SK-N-SH treated with all-trans-retinoic acid at 6 μM for 48 hours (cell line): ENCODE data around the gene EPS8L2.

Source experiments
- ATAC-seq: fragments of 200-7000 bp; cut with Tn5 transposase; 3 replicates; pipeline ENCODE4 v1.9.1; 2020; ENCODE audit warnings: mild to moderate bottlenecking, moderate library complexity
- BACH2 ChIP-seq: fragments of 250-450 bp; sonication (Bioruptor Pico); IDR thresholded peaks from 2 replicates; pipeline ENCODE4 v1.9.0; 2021; ENCODE audit warnings: mild to moderate bottlenecking, borderline replicate concordance
- CREB5 ChIP-seq: fragments of 250-450 bp; sonication (Bioruptor Pico); IDR thresholded peaks from 2 replicates; pipeline ENCODE4 v1.5.1; 2020; ENCODE audit warnings: low read depth, mild to moderate bottlenecking, moderate library complexity
- CSDC2 ChIP-seq: fragments of 250-450 bp; sonication (Bioruptor Pico); IDR thresholded peaks from 2 replicates; pipeline ENCODE4 v1.5.0; 2020; ENCODE audit warnings: mild to moderate bottlenecking, moderate library complexity
- ESRRG ChIP-seq: fragments of 250-450 bp; sonication (Bioruptor Pico); IDR thresholded peaks from 2 replicates; pipeline ENCODE4 v1.6.1; 2021; ENCODE audit warnings: mild to moderate bottlenecking
- ISL1 ChIP-seq: fragments of 250-450 bp; sonication (Bioruptor Pico); IDR thresholded peaks from 2 replicates; pipeline ENCODE4 v2.1.2; 2022; ENCODE audit warnings: mild to moderate bottlenecking, moderate library complexity
- OSR1 ChIP-seq: fragments of 250-450 bp; sonication (Bioruptor Pico); IDR thresholded peaks from 2 replicates; pipeline ENCODE4 v1.8.0; 2022; ENCODE audit warnings: moderate library complexity, mild to moderate bottlenecking, inconsistent platforms
- PATZ1 ChIP-seq: fragments of 250-450 bp; sonication (Bioruptor Pico); IDR thresholded peaks from 2 replicates; pipeline ENCODE4 v1.8.0; 2020; ENCODE audit warnings: mild to moderate bottlenecking, moderate library complexity, borderline replicate concordance
- PPARA ChIP-seq: fragments of 250-450 bp; sonication (Bioruptor Pico); IDR thresholded peaks from 2 replicates; pipeline ENCODE4 v1.5.0; 2020; ENCODE audit warnings: mild to moderate bottlenecking, borderline replicate concordance
- SNAI2 ChIP-seq: fragments of 250-450 bp; sonication (Bioruptor Pico); IDR thresholded peaks from 2 replicates; pipeline ENCODE4 v1.5.0; 2020; ENCODE audit warnings: mild to moderate bottlenecking, moderate library complexity
- TCF4 ChIP-seq: fragments of 250-450 bp; sonication (Bioruptor Pico); IDR thresholded peaks from 2 replicates; pipeline ENCODE4 v1.8.0; 2021; ENCODE audit warnings: mild to moderate bottlenecking, moderate library complexity, borderline replicate concordance
- TOX ChIP-seq: fragments of 250-450 bp; sonication (Bioruptor Pico); IDR thresholded peaks from 2 replicates; pipeline ENCODE4 v1.8.0; 2021; ENCODE audit warnings: mild to moderate bottlenecking, moderate library complexity, borderline replicate concordance
- TSHZ2 ChIP-seq: fragments of 250-450 bp; sonication (Bioruptor Pico); IDR thresholded peaks from 2 replicates; pipeline ENCODE4 v1.5.0; 2020; ENCODE audit warnings: mild to moderate bottlenecking, moderate library complexity
- ZC3H10 ChIP-seq: fragments of 250-450 bp; sonication (Bioruptor Pico); IDR thresholded peaks from 2 replicates; pipeline ENCODE4 v1.5.1; 2021; ENCODE audit warnings: mild to moderate bottlenecking, moderate library complexity
- ZFP3 ChIP-seq: fragments of 250-450 bp; sonication (Bioruptor Pico); IDR thresholded peaks from 2 replicates; pipeline ENCODE4 v1.5.0; 2020; ENCODE audit warnings: mild to moderate bottlenecking, moderate library complexity
- ZFP30 ChIP-seq: fragments of 450-650 bp; formaldehyde crosslinking; IDR thresholded peaks from 2 replicates; pipeline ENCODE4 v1.5.0; 2022; ENCODE audit warnings: mild to moderate bottlenecking, moderate library complexity
- ZNF565 ChIP-seq: fragments of 450-650 bp; formaldehyde crosslinking; conservative IDR thresholded peaks from 2 replicates; pipeline ENCODE4 v1.5.0; 2020; ENCODE audit warnings: low read depth, mild to moderate bottlenecking, moderate library complexity
- ZNF70 ChIP-seq: fragments of 450-650 bp; formaldehyde crosslinking; IDR thresholded peaks from 2 replicates; pipeline ENCODE4 v1.5.0; 2020; ENCODE audit warnings: mild to moderate bottlenecking, moderate library complexity
- ZNF8 ChIP-seq: fragments of 450-650 bp; formaldehyde crosslinking; IDR thresholded peaks from 2 replicates; pipeline ENCODE4 v1.5.0; 2020; ENCODE audit warnings: mild to moderate bottlenecking, moderate library complexity
- TF ChIP-seq, protein P1 (sequence below): fragments of 250-450 bp; sonication (Bioruptor Pico); IDR thresholded peaks from 2 replicates; pipeline ENCODE4 v1.5.1; 2021; ENCODE audit warnings: mild to moderate bottlenecking, moderate library complexity
- TF ChIP-seq, protein P2 (sequence below): fragments of 250-450 bp; sonication (Bioruptor Pico); IDR thresholded peaks from 2 replicates; pipeline ENCODE4 v1.8.0; 2021; ENCODE audit warnings: low read depth, mild to moderate bottlenecking, moderate library complexity, borderline replicate concordance

The EPS8L2 gene

DNA sequence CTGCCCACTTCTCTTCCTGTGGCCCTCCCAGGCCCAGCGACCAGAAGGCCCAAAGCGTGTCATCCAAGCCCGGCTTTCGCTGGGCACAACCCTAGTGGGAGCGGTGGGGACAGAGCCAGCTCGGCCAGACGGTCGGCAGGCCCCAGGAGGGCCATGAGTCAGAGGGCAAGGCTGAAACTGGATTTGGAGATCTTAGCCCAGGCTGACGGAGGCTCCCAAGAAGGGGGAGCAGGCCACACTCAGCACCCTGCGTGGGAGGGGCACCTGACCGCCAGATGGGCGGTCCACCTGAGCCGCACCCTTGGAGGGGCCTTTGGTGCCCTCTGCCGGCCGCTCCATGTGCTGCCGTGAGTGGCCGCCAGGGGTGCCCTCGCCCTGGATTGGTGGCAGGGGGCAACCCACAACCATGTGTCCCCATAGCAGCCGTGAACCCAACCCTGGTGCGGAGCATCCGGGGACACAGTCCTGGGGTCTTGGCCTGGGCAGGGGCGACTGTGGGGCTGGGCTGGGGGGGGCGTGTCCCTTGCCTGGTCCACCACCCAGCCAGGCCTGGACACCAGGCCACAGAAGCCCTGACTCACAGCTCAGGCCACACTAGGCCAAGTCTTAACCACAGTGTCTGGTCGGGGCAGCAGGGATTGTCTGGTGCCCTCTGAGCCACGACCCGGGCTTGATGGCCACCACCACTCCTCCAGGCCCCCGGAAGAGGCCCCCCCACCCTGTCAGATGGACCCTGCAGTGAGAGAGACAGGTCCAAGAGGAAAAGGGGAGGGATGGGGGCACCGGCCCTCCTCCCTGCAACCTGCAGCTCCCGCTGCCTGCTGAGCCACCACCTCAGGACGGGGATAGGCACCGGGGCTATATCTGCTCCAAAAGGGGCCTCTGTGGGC is 22.1 kb downstream of the EPS8L2 start:
- TF ChIP-seq PPARA (CRISPR knock-in tag) = no peak
- no peak for TF ChIP-seq PATZ1 (CRISPR knock-in tag)
- no peak for TF ChIP-seq ISL1 (CRISPR knock-in tag)
- TF ChIP-seq TCF4 = no peak
- TF ChIP-seq TSHZ2 = no peak
- peak; percentile 92 for ATAC-seq

DNA sequence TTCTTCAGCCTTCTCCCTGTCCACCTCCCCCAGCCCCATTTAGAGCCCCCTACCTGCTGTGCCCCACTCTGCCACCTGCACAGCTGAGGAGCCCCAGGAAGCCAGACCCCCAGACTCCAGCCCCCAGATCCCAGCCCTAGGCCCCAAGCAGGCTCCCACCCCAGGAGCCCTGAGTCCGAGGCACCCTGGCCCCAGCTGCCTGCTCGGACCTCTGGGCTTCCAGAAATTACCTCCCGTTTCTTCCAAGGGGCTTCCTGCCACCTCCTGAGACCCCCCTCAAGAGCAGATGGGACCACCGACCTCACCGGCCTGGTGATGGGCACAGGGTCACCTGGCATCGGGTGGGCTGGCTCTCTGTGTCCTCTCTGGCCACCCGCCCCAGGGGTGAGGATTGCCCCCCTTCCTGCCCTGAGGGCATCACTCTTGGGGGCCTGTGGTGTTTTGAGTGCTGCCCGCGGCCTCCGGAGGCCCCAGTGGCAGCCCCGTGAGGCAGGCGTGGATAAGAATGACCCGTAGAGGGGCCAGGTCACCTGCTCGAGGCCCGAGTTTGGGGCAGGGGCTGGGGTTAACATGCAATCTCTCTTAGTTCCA is 23.0 kb downstream of the EPS8L2 start:
- ATAC-seq = no peak
- TF ChIP-seq ZFP3 (CRISPR knock-in tag) (no peak), TOX (CRISPR knock-in tag) (no peak), CREB5 (CRISPR knock-in tag) (no peak), CSDC2 (CRISPR knock-in tag) (no peak), OSR1 (CRISPR knock-in tag) (no peak), ESRRG (CRISPR knock-in tag) (no peak), ZNF8 (CRISPR knock-in tag) (no peak), ZFP30 (CRISPR knock-in tag) (no peak)
- TF ChIP-seq, protein P1, sequence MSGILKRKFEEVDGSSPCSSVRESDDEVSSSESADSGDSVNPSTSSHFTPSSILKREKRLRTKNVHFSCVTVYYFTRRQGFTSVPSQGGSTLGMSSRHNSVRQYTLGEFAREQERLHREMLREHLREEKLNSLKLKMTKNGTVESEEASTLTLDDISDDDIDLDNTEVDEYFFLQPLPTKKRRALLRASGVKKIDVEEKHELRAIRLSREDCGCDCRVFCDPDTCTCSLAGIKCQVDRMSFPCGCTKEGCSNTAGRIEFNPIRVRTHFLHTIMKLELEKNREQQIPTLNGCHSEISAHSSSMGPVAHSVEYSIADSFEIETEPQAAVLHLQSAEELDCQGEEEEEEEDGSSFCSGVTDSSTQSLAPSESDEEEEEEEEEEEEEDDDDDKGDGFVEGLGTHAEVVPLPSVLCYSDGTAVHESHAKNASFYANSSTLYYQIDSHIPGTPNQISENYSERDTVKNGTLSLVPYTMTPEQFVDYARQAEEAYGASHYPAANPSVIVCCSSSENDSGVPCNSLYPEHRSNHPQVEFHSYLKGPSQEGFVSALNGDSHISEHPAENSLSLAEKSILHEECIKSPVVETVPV = no peak

GRCh38 chr11:729492-730074 is 23.6 kb downstream of the EPS8L2 start:
- no peak for ATAC-seq
- TF ChIP-seq BACH2 (CRISPR knock-in tag) (no peak), ZNF70 (CRISPR knock-in tag) (no peak), TSHZ2 (no peak), TOX (CRISPR knock-in tag) (no peak), CSDC2 (CRISPR knock-in tag) (no peak), ZNF565 (CRISPR knock-in tag) (no peak), ZC3H10 (CRISPR knock-in tag) (no peak), ISL1 (CRISPR knock-in tag) (no peak), SNAI2 (no peak), PATZ1 (CRISPR knock-in tag) (no peak)
- TF ChIP-seq, protein P2, sequence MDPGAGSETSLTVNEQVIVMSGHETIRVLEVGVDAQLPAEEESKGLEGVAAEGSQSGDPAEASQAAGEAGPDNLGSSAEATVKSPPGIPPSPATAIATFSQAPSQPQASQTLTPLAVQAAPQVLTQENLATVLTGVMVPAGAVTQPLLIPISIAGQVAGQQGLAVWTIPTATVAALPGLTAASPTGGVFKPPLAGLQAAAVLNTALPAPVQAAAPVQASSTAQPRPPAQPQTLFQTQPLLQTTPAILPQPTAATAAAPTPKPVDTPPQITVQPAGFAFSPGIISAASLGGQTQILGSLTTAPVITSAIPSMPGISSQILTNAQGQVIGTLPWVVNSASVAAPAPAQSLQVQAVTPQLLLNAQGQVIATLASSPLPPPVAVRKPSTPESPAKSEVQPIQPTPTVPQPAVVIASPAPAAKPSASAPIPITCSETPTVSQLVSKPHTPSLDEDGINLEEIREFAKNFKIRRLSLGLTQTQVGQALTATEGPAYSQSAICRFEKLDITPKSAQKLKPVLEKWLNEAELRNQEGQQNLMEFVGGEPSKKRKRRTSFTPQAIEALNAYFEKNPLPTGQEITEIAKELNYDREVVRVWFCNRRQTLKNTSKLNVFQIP = no peak
- TF ChIP-seq, protein P1 = no peak
